ENCODE measurements around the gene CFAP251.

Gene CFAP251

GRCh38 chr12:121933522-121934308 lies 15.3 kb downstream of the CFAP251 start:
- TF ChIP-seq CTCF (IDR thresholded peaks at IDR 0.05), result no peak

- no peak for TF ChIP-seq CTCF (IDR thresholded peaks at IDR 0.05)
Observed at GRCh38 chr12:121934309-121934664, 15.9 kb downstream of the CFAP251 start.

GRCh38 chr12:121937654-121938053 lies 19.3 kb downstream of the CFAP251 start:
- TF ChIP-seq CTCF (IDR thresholded peaks at IDR 0.05), result no peak

- no peak for TF ChIP-seq CTCF (IDR thresholded peaks at IDR 0.05)
Observed at GRCh38 chr12:121939186-121939585, 20.8 kb downstream of the CFAP251 start.

- no peak for TF ChIP-seq CTCF (IDR thresholded peaks at IDR 0.05)
Observed at GRCh38 chr12:121939992-121940766, 21.8 kb downstream of the CFAP251 start.

GRCh38 chr12:121942145-121942718 lies 23.8 kb downstream of the CFAP251 start:
- no peak for TF ChIP-seq CTCF (IDR thresholded peaks at IDR 0.05)

- TF ChIP-seq CTCF (IDR thresholded peaks at IDR 0.05), result no peak
Observed at GRCh38 chr12:121943926-121944325, 25.5 kb downstream of the CFAP251 start.

Data from LNCAP (cell line).